HepG2 (cell line): ENCODE data around the gene TOM1L1. TPM values are rescaled to one million over a fixed set of nuclear protein-coding genes. Genes with fewer than 3 reads are reported as not detected.

Experiments used
- AGO1 ChIP-seq: fragments of 200-400 bp; formaldehyde crosslinking; IDR thresholded peaks from 2 replicates; pipeline ENCODE4 v1.6.1; 2017; ENCODE audit warnings: mild to moderate bottlenecking, low read depth, low read length, moderate library complexity; ENCODE audit not compliant: poor library complexity, severe bottlenecking
- CCAR2 ChIP-seq: fragments of 200-400 bp; formaldehyde crosslinking; optimal IDR thresholded peaks from 2 replicates; pipeline ENCODE3; 2018; ENCODE audit warnings: low read depth, mild to moderate bottlenecking, low read length, moderate library complexity
- FLYWCH1 ChIP-seq: sonication (generic); formaldehyde crosslinking; IDR thresholded peaks from 2 replicates; pipeline ENCODE4 v1.8.1; 2023; ENCODE audit warnings: mild to moderate bottlenecking, missing genetic modification reagents
- HDAC2 ChIP-seq: sonication (generic); formaldehyde crosslinking; IDR thresholded peaks from 2 replicates; pipeline ENCODE4 v1.4.0; 2020; ENCODE audit warnings: missing genetic modification reagents
- ISX ChIP-seq: sonication (generic); formaldehyde crosslinking; conservative IDR thresholded peaks from 2 replicates; pipeline ENCODE4 v1.5.0; 2020; ENCODE audit warnings: missing genetic modification reagents
- KDM2A ChIP-seq: sonication (generic); formaldehyde crosslinking; IDR thresholded peaks from 2 replicates; pipeline ENCODE4 v1.4.0; 2020; ENCODE audit warnings: low read depth, missing genetic modification reagents, borderline replicate concordance
- KDM3A ChIP-seq: IDR thresholded peaks from 2 replicates; pipeline ENCODE4 v1.6.1; 2018; ENCODE audit warnings: low read depth, missing compliant biosample characterization
- KDM5A ChIP-seq: fragments of 200-600 bp; sonication (generic); IDR thresholded peaks from 2 replicates; pipeline ENCODE4 v1.7.0; 2018; ENCODE audit warnings: antibody characterized with exemption, mild to moderate bottlenecking, low read length, borderline replicate concordance
- KLF9 ChIP-seq: IDR thresholded peaks from 2 replicates; pipeline ENCODE4 v1.6.1; 2016; ENCODE audit warnings: low read depth
- MAFF ChIP-seq: IDR thresholded peaks from 2 replicates; pipeline ENCODE4 v1.6.1; 2011; ENCODE audit warnings: low read depth, low read length, improper control_type of control experiment
- NONO ChIP-seq, 2 experiments: fragments of 450-650 bp in 1 of 2; sonication (generic) in 1 of 2; formaldehyde crosslinking in 1 of 2; IDR thresholded peaks in 1 of 2; conservative IDR thresholded peaks in 1 of 2; 2 replicates each; pipeline versions ENCODE4 v1.6.1 to v1.8.0; 2017 to 2022; ENCODE audit warnings: mild to moderate bottlenecking in 1 of 2, missing genetic modification reagents in 1 of 2, moderate library complexity in 1 of 2
- PAF1 ChIP-seq: IDR thresholded peaks from 2 replicates; pipeline ENCODE4 v1.6.1; 2016; ENCODE audit warnings: missing genetic modification reagents, missing compliant biosample characterization
- PHF5A ChIP-seq: IDR thresholded peaks from one replicate; pipeline ENCODE4 v1.6.1; 2018; ENCODE audit warnings: low read depth, missing genetic modification reagents; ENCODE audit not compliant: unreplicated experiment
- PHF8 ChIP-seq: sonication (generic); formaldehyde crosslinking; IDR thresholded peaks from 2 replicates; pipeline ENCODE4 v1.5.0; 2020; ENCODE audit warnings: missing genetic modification reagents
- RARG ChIP-seq: sonication (generic); formaldehyde crosslinking; IDR thresholded peaks from 2 replicates; pipeline ENCODE4 v1.4.0; 2020; ENCODE audit warnings: low read depth, mild to moderate bottlenecking, missing genetic modification reagents
- SMAD9 ChIP-seq: sonication (generic); formaldehyde crosslinking; IDR thresholded peaks from 2 replicates; pipeline ENCODE4 v1.5.1; 2020; ENCODE audit warnings: mild to moderate bottlenecking, missing genetic modification reagents
- STAG1 ChIP-seq: sonication (generic); formaldehyde crosslinking; IDR thresholded peaks from 2 replicates; pipeline ENCODE4 v1.4.0; 2020; ENCODE audit warnings: missing genetic modification reagents
- TEAD2 ChIP-seq: sonication (generic); formaldehyde crosslinking; IDR thresholded peaks from 2 replicates; pipeline ENCODE4 v1.9.0; 2021; ENCODE audit warnings: missing genetic modification reagents
- ZBTB7A ChIP-seq: sonication (generic); formaldehyde crosslinking; IDR thresholded peaks from 2 replicates; pipeline ENCODE4 v1.8.0; 2022; ENCODE audit warnings: mild to moderate bottlenecking, missing genetic modification reagents
- ZMYM4 ChIP-seq: sonication (generic); formaldehyde crosslinking; IDR thresholded peaks from 2 replicates; pipeline ENCODE4 v1.8.1; 2023; ENCODE audit warnings: mild to moderate bottlenecking, missing genetic modification reagents
- ZNF138 ChIP-seq: sonication (generic); formaldehyde crosslinking; IDR thresholded peaks from 2 replicates; pipeline ENCODE4 v1.5.0; 2020; ENCODE audit warnings: mild to moderate bottlenecking, low read depth, missing genetic modification reagents
- ZNF253 ChIP-seq: sonication (generic); formaldehyde crosslinking; IDR thresholded peaks from 2 replicates; pipeline ENCODE4 v1.8.0; 2022; ENCODE audit warnings: mild to moderate bottlenecking, missing genetic modification reagents, borderline replicate concordance
- ZNF317 ChIP-seq: sonication (generic); formaldehyde crosslinking; IDR thresholded peaks from 2 replicates; pipeline ENCODE4 v1.5.0; 2020; ENCODE audit warnings: mild to moderate bottlenecking, missing genetic modification reagents
- ZNF343 ChIP-seq: sonication (generic); formaldehyde crosslinking; IDR thresholded peaks from 2 replicates; pipeline ENCODE4 v1.4.0; 2020; ENCODE audit warnings: mild to moderate bottlenecking, missing genetic modification reagents
- ZNF44 ChIP-seq: sonication (generic); formaldehyde crosslinking; IDR thresholded peaks from 2 replicates; pipeline ENCODE4 v1.5.1; 2020; ENCODE audit warnings: mild to moderate bottlenecking, missing genetic modification reagents
- ZNF446 ChIP-seq: sonication (generic); formaldehyde crosslinking; IDR thresholded peaks from 2 replicates; pipeline ENCODE4 v1.5.0; 2020; ENCODE audit warnings: mild to moderate bottlenecking, missing genetic modification reagents
- ZNF572 ChIP-seq: sonication (generic); formaldehyde crosslinking; IDR thresholded peaks from 2 replicates; pipeline ENCODE4 v1.5.1; 2020; ENCODE audit warnings: mild to moderate bottlenecking, missing genetic modification reagents
- ZNF589 ChIP-seq: sonication (generic); formaldehyde crosslinking; conservative IDR thresholded peaks from 2 replicates; pipeline ENCODE4 v1.8.0; 2022; ENCODE audit warnings: mild to moderate bottlenecking, moderate library complexity, missing genetic modification reagents
- ZNF644 ChIP-seq: IDR thresholded peaks from 2 replicates; pipeline ENCODE4 v1.6.1; 2016; ENCODE audit warnings: low read depth
- ZSCAN29 ChIP-seq: sonication (generic); formaldehyde crosslinking; conservative IDR thresholded peaks from 2 replicates; pipeline ENCODE4 v1.4.0; 2020; ENCODE audit warnings: mild to moderate bottlenecking, missing genetic modification reagents
- ZSCAN30 ChIP-seq: sonication (generic); formaldehyde crosslinking; IDR thresholded peaks from 2 replicates; pipeline ENCODE4 v1.5.0; 2020; ENCODE audit warnings: mild to moderate bottlenecking, missing genetic modification reagents
- ZSCAN9 ChIP-seq: IDR thresholded peaks from 2 replicates; pipeline ENCODE4 v1.6.1; 2016; ENCODE audit warnings: borderline replicate concordance
- polyA plus RNA-seq, 8 experiments: library from polyadenylated mRNA; depleted of rRNA in 3 of 8; stranded (reverse) in 7 of 8; unstranded in 1 of 8; fragments of >200 nt; fragmentation: Illumina TruSeq in 4 of 8; extraction: Trizol in 4 of 8; gene quantifications; 2 replicates each; pipeline versions ENCODE4 v1.2.1 to v1.2.3, GENCODE V29; 2011 to 2016; ENCODE audit warnings: low read depth in 4 of 8, missing spikeins in 1 of 8, mixed read lengths in 1 of 8; ENCODE audit not compliant: insufficient read depth in 1 of 8
- total RNA-seq, 5 experiments: library from RNA; depleted of rRNA; stranded (reverse); fragments of >200 nt; fragmentation: Illumina TruSeq; extraction: Trizol; gene quantifications; 2 replicates each; pipeline ENCODE4 v1.2.3, GENCODE V29; 2016; ENCODE audit warnings: low read depth in 1 of 5
- TF ChIP-seq, protein P1 (sequence below): sonication (generic); formaldehyde crosslinking; IDR thresholded peaks from 2 replicates; pipeline ENCODE4 v1.9.0; 2022; ENCODE audit warnings: low read depth, missing genetic modification reagents

Gene TOM1L1
- total and polyA plus RNA-seq, 2 of the 13 experiments (the other 11 are each of a cell fraction or from before 2014, with no cell fraction given), result 45.3 to 51.3 TPM

DNA sequence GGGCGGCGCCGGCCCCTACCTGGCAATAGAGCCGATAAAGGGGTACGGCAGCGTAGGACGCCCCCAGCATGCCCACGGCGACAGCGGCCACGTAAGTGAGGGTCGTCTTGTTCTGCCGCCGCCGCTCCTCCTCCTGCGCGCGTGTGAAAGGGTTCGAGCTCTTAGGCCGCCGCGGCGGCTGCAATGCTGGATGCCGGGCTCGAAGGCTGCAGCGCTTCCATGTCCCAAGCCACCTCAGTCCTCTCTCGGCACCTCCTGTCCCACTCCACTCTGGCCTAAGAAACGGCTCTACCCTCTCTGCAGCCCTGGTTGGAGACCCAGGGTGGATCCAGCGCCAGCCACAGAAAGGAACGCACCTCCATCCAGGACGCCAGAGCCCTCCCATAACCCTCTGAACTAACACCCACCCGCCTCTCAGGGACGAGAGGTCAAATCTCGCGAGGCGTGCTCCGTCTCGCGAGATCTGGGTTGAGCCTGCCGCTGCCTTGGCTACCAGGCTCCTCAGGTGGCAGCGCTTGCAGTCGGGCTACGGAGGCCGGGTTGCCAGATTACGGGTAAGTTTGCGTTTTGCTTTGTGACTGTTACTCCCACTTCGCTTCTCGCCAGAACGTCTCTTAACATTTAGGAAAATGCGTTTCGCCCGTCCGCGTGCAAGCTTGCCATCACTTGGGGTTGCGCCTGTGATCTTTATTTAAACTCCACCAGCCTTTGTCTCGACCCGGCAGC, 67.8 kb downstream of the TOM1L1 start, which contains the start of the genes COX11 and STXBP4 (continued):
- TF ChIP-seq TEAD2 (CRISPR knock-in tag) (0 out of 2 replicates have a peak, but pooled peaks have one; percentile 5), FLYWCH1 (no peak), STAG1 (no peak), ZNF343 (no peak), KLF9 (no peak), KDM2A (CRISPR knock-in tag) (peak; percentile 96), CCAR2 (no peak), ZNF446 (CRISPR knock-in tag) (peak; percentile 55), ZNF572 (CRISPR knock-in tag) (peak; percentile 89), KDM3A (CRISPR knock-in tag) (no peak; the same call in 1 of the 2 replicates), ZNF317 (no peak; the same call in 1 of the 2 replicates), ZSCAN29 (peak; percentile 21; the same call in 1 of the 2 replicates), PHF5A (CRISPR knock-in tag) (peak; percentile 91), KDM5A (peak; percentile 87), PHF8 (CRISPR knock-in tag) (peak; percentile 96), ZSCAN9 (CRISPR knock-in tag) (peak; percentile 62), ZNF253 (CRISPR knock-in tag) (no peak), NONO (IDR thresholded peaks at IDR 0.05) (no peak), NONO (CRISPR knock-in tag; conservative IDR thresholded peaks at IDR 0.05) (peak; percentile 81), ZSCAN30 (0 out of 2 replicates have a peak, but pooled peaks have one; percentile 23), ZNF644 (0 out of 2 replicates have a peak, but pooled peaks have one; percentile 58), HDAC2 (CRISPR knock-in tag) (peak; percentile 83), PAF1 (CRISPR knock-in tag) (no peak), ZNF138 (peak; percentile 76), MAFF (no peak), RARG (CRISPR knock-in tag) (no peak), ISX (CRISPR knock-in tag) (no peak), ZNF44 (CRISPR knock-in tag) (peak; percentile 73), ZBTB7A (CRISPR knock-in tag) (peak; percentile 46; the same call in 1 of the 2 replicates), AGO1 (peak; percentile 73), ZNF589 (CRISPR knock-in tag) (no peak), SMAD9 (CRISPR knock-in tag) (0 out of 2 replicates have a peak, but pooled peaks have one; percentile 56), ZMYM4 (CRISPR knock-in tag) (peak; percentile 98)
- TF ChIP-seq, protein P1, sequence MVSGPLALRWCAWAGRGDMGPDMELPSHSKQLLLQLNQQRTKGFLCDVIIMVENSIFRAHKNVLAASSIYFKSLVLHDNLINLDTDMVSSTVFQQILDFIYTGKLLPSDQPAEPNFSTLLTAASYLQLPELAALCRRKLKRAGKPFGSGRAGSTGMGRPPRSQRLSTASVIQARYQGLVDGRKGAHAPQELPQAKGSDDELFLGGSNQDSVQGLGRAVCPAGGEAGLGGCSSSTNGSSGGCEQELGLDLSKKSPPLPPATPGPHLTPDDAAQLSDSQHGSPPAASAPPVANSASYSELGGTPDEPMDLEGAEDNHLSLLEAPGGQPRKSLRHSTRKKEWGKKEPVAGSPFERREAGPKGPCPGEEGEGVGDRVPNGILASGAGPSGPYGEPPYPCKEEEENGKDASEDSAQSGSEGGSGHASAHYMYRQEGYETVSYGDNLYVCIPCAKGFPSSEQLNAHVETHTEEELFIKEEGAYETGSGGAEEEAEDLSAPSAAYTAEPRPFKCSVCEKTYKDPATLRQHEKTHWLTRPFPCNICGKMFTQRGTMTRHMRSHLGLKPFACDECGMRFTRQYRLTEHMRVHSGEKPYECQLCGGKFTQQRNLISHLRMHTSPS (CRISPR knock-in tag), result peak; percentile 20; the same call in 1 of the 2 replicates
